Adrenal gland (tissue), 12 donors: ENCODE measurements around the gene GTPBP3. TPM values are rescaled to one million over a fixed set of nuclear protein-coding genes. Genes with fewer than 3 reads are reported as not detected.
"Not testable (repeated sequence)": the region's sequence is repeated elsewhere in the genome, so short reads cannot be mapped to it uniquely, and the experiment has no call there.

ENCODE experiments used
- DNase-seq, 7 donors: peaks; one replicate each; pipeline ENCODE4 v3.0.0-alpha.2; 2019 to 2020
- H3K27ac ChIP-seq, 5 donors: fragments of 200-600 bp; sonication (generic) in 4 of 5; 1 replicate in 3 of 5; 2 replicates in 2 of 5; pipeline versions ENCODE4 v1.5.1 to v1.8.0; 2016 to 2020; ENCODE audit warnings: mild to moderate bottlenecking in 1 of 5
- H3K27me3 ChIP-seq: fragments of 200-600 bp; 2 replicates; pipeline ENCODE4 v1.8.0; 2021
- H3K36me3 ChIP-seq, 2 donors: fragments of 200-600 bp; replicated peaks in 1 of 2; 1 replicate in 1 of 2; 2 replicates in 1 of 2; pipeline versions ENCODE4 v1.5.1 to v1.8.0; 2018 to 2022
- H3K4me1 ChIP-seq, 2 donors: fragments of 200-600 bp; replicated peaks in 1 of 2; 1 replicate in 1 of 2; 2 replicates in 1 of 2; pipeline versions ENCODE4 v1.5.1 to v1.8.0; 2018 to 2021
- H3K4me3 ChIP-seq, 4 donors: fragments of 200-600 bp; sonication (generic) in 3 of 4; one replicate each; pipeline ENCODE4 v1.5.1; 2016 to 2018
- H3K9me3 ChIP-seq, 3 donors: fragments of 200-600 bp; sonication (generic) in 1 of 3; replicated peaks in 1 of 3; 1 replicate in 2 of 3; 2 replicates in 1 of 3; pipeline versions ENCODE4 v1.5.1 to v1.8.0; 2016 to 2021
- CTCF ChIP-seq, 6 experiments: fragments of 450-650 bp in 4 of 6; fragments of 200-600 bp in 2 of 6; sonication (generic) in 1 of 6; IDR thresholded peaks; 1 replicate in 5 of 6; 2 replicates in 1 of 6; pipeline versions ENCODE4 v1.5.1 to v1.8.0; 2016 to 2021; ENCODE audit warnings: antibody characterized with exemption in 6 of 6, mild to moderate bottlenecking in 2 of 6, moderate library complexity in 1 of 6
- POLR2A ChIP-seq, 2 donors: fragments of 450-650 bp; IDR thresholded peaks; one replicate each; pipeline ENCODE4 v1.6.1; 2017; ENCODE audit warnings: antibody characterized with exemption in 2 of 2, mild to moderate bottlenecking in 2 of 2, moderate library complexity in 1 of 2
- WGBS, 4 donors: extraction: QIAGEN DNeasy Blood & Tissue Kit in 2 of 4; methylation state at CpG; one replicate each; pipeline versions ENCODE4 v1.1.5 to v1.1.7; 2013 to 2017; 5-methylcytosine and 5-hydroxymethylcytosine counted together
- intact Hi-C, 2 donors: fragments of 100-400 bp; cut with DNase I; formaldehyde crosslinking; loops; one replicate each; pipeline versions ENCODE4 v1.14.1 to v1.15.0; 2022 to 2023
- polyA plus RNA-seq, 3 donors: library from polyadenylated mRNA; stranded (reverse); fragments of 200-250 nt in 2 of 3; fragments of 350-450 nt in 1 of 3; fragmentation: Illumina TruSeq in 1 of 3; extraction: RNeasy Lipid Tissue Mini Kit (QIAGEN cat#74804) in 1 of 3; gene quantifications; one replicate each; pipeline ENCODE4 v1.2.3, GENCODE V29; 2013 to 2014
- total RNA-seq, 9 donors: library from RNA; depleted of rRNA in 4 of 9; stranded (reverse); fragments of >200 nt in 4 of 9; fragments of 120-200 nt in 1 of 9; fragmentation: NEBNext Ultra II Directional in 1 of 9; extraction: Animal tissue kit (Norgen Biotek cat#: 25700) in 1 of 9; gene quantifications; one replicate each; pipeline versions ENCODE4 v1.1.0 to v1.2.4, GENCODE V29; 2013 to 2023
- donor health status: healthy with polysubstance abuse.
- donor health status: Bipolar disorder and iron deficiency.
- donor health status: DM: yes; HTN: yes; CAD: no.
- donor health status: DM: no; HTN: no; CAD: no.
- donor health status: DM: no; HTN: no; CAD: no.
- donor health status: DM: yes; HTN: yes; CAD: no.

Gene GTPBP3
- total and polyA plus RNA-seq, 12 donors = 5.5 to 50.4 (median 23.8) TPM

DNA sequence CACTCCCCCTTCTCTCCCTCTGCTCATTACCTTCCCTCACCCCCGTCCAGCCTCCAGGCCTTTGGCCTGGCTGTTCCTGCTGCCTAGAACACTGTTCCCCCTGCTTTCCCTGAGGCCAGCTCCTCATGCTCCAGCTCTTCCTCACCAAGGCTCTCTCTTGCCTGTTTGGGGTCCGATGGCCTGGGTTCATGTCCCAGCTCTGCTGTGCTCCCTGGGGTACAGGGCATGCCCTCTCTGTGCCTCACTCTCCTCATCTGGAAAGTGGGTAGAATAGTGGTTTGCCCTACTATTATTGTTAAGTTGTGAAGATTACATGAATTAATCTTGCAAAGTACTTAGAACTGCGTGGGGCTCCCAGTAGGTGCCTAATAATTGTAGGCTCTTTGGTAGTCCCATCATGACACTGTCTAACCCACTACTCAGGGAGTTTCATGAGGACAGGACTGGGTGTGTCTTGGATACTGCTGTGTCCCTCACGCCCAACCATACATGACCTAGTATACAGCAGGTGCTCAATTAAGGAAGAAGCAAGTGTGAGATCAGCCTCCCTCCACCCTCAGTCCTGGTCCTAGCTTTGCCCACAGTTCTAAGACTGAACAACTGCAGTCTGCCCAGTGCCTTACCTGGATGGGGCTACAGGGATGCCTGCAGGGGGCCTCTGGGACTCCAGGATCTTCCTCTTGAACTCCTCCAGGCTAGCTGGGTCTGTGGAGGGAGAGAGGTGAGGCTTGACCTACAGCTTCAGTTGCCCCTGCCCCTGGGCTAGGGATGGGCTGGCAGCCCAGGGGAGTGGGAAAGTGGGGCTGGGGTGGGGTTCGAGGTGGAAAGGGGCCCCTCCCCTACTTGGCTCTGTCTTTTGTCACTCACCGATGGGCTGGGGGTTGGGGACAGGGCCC lies 22.8 kb downstream of the GTPBP3 start:
- no peak for DNase-seq

GRCh38 chr19:17363852-17364605 lies 26.7 kb downstream of the GTPBP3 start:
- WGBS, 4 donors = 82 to 92% (median 84%) methylated on average over 20 of the region's 20 CpGs
- H3K4me3 ChIP-seq, H3K9me3 ChIP-seq, H3K27ac ChIP-seq, H3K4me1 ChIP-seq, DNase-seq, H3K27me3 ChIP-seq, intact Hi-C loops, H3K36me3 ChIP-seq: not testable (repeated sequence)

More for the DNA sequence above, 22.8 kb downstream of the GTPBP3 start:
- WGBS, 4 donors = 76 to 89% (median 81%) methylated on average over 5 to 6 of the region's 6 CpGs
- H3K36me3 ChIP-seq = no peaks in the 10 kb centered on the region
- intact Hi-C loops = no loop called here
- H3K9me3 ChIP-seq = no peaks in the 10 kb centered on the region
- H3K27me3 ChIP-seq = no peaks in the 10 kb centered on the region
- no peak overlapping the region for H3K27ac ChIP-seq
- TF ChIP-seq CTCF (IDR thresholded peaks at IDR 0.05) (no peak), POLR2A (IDR thresholded peaks at IDR 0.05) (no peak)
- H3K4me1 ChIP-seq = no peaks in the 10 kb centered on the region
- no peak overlapping the region for H3K4me3 ChIP-seq

GRCh38 chr19:17365361-17365760 lies 28.0 kb downstream of the GTPBP3 start:
- H3K36me3 ChIP-seq = no peaks in the 10 kb centered on the region
- DNase-seq = no peak
- WGBS, 4 donors = 91 to 100% (median 93%) methylated on average over 4 to 22 of the region's 22 CpGs
- H3K27ac ChIP-seq = no peak overlapping the region
- no peaks in the 10 kb centered on the region for H3K27me3 ChIP-seq
- H3K9me3 ChIP-seq = no peaks in the 10 kb centered on the region
- H3K4me3 ChIP-seq = no peak overlapping the region
- TF ChIP-seq CTCF (IDR thresholded peaks at IDR 0.05) (no peak), POLR2A (IDR thresholded peaks at IDR 0.05) (no peak)
- H3K4me1 ChIP-seq = no peaks in the 10 kb centered on the region
- intact Hi-C loops = no loop called here

DNA sequence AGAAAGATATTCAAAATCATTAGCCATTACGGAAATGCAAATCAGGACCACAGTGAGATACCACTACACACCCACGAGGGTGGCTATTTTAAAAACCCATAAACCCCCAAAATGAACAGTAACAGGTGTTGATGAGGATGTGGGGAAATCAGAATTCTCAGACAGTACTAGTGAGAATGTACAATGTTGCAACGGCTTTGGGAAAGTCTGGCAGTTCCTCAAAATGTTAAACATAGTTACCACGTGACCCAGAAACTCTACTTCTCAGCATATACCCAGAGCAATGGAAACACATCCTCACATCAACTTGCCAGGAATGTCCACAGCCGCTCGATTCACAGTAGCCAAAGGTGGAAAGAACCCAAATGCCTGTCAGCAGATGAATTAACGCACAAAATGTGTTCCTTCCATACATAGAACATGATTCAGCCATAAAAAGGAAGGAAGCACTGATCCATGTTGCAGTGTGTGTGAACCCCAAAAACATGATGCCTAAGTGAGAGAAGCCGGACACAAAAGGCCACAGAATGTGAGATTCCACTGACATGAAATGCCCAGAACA lies 32.8 kb downstream of the GTPBP3 start:
- DNase-seq = peak in 2 of 7 donors; percentile 40 to 48
- TF ChIP-seq POLR2A (IDR thresholded peaks at IDR 0.05) (no peak), CTCF (IDR thresholded peaks at IDR 0.05) (no peak)
- 39 to 63% (median 50%) methylated on average over 8 of the region's 8 CpGs for WGBS, 4 donors

More for the DNA sequence above, 32.8 kb downstream of the GTPBP3 start:
- Histone ChIP-seq H3K4me1 (no peaks in the 10 kb centered on the region), H3K4me3 (no peak overlapping the region), H3K9me3 (no peaks in the 10 kb centered on the region), H3K27ac (peak overlapping the region in 1 of 5 donors; percentile 44), H3K36me3 (no peaks in the 10 kb centered on the region), H3K27me3 (no peaks in the 10 kb centered on the region)
- intact Hi-C loops = no loop called here
